Left lobe of liver (tissue), 2 donors: Measurements from ENCODE around the gene KIF1A. TPM values are rescaled to one million over a fixed set of nuclear protein-coding genes. Genes with fewer than 3 reads are reported as not detected.

Experiments
- ATAC-seq: fragments of 200-7000 bp; cut with Tn5 transposase; one replicate; pipeline ENCODE4 v1.9.1; 2020; ENCODE audit warnings: mild to moderate bottlenecking, moderate library complexity
- DNase-seq: peaks from one replicate; pipeline ENCODE4 v3.0.0-alpha.2; 2020; ENCODE audit warnings: low spot score
- total RNA-seq: library from RNA; stranded (reverse); gene quantifications from one replicate; pipeline ENCODE4 v1.2.1, GENCODE V29; 2021
- donor health status: DM: no; HTN: no; CAD: no; lungs with moderate emphysema.
- donor health status: DM: no; HTN: yes; CAD: no.

KIF1A gene
- 1.1 TPM for total RNA-seq

GRCh38 chr2:240819858-240820606 lies at the start of gene KIF1A:
Gene KIF1A, minus strand, starts transcription at chr2:240820219. Its CDS starts 22,467 bp downstream, at chr2:240797752.
- DNase-seq (no peak), ATAC-seq (peak; percentile 13)

DNA sequence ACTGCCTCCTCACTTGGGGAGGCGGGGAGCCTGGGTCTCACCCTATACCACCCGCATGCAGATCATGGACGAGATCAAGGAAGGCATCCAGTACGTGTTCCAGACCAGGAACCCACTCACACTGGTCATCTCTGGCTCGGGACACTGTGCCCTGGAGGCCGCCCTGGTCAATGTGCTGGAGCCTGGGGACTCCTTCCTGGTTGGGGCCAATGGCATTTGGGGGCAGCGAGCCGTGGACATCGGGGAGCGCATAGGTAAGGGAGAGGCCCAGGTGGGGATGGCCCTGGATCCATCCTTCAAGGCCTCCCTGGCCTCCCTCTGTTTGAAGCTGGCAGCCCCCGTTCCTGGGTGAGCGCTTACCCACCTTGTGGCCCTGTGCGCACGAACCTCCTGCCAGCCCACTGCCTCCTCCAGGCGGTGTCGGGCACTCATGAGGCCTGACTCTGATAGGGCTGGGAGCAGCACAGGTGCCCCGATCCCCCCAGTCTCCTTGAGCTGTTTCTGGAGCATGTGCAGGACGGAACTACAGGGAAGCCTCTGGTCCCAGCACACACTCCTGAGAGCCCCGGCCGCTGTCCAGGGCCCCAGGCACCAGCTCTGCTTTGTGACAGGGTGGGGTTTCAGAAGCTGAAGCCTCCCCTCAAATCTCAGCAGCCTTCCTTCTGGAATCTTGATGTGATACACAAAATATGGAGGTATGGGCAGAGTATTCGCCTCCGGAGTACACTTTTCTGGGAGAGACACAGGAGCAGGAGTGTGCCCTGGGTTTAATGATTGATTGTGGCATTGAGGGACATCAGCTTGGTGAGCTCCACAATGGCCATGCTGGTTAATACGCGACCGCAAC lies 49.3 kb upstream of the KIF1A start:
- ATAC-seq (no peak), DNase-seq (peak; percentile 48)

DNA sequence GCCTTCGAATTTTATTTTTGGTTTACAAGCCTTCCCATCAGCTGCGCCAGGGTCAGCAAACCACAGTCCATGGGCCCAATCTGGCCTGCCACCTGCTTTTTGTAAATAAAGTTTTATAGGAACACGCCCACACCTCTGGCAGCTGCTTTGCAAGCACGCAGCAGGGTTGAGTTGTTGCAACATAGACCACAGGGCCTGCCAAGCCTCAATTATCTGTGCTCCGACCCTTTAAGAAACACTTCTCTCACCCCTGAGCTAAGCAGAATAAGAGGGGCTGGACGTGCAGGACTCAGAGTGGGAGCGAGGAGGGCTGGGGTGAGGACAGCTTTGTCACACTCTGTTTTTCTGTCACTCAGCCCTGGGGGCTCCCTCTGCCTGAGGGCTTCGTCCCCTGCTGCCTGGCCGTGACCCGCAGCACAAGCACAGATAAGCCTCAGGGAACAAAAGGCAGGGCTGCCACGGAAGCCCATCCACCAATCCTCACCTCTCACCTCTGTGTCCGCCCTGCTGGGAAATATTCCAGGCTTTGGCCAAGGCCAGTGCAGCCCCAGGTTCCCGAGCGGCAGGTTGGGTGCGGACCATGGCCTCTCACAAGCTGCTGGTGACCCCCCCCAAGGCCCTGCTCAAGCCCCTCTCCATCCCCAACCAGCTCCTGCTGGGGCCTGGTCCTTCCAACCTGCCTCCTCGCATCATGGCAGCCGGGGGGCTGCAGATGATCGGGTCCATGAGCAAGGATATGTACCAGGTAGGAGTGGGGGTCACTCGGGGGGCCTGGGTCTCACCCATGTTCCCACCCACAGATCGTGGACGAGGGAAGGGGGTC lies 48.5 kb upstream of the KIF1A start, which contains the start of gene AGXT:
Gene AGXT (plus strand): TSS at position 539 of the 823 bp plus-strand sequence. CDS start 42 bp downstream, at position 581.
- DNase-seq (peak; percentile 95), ATAC-seq (peak; percentile 58)

DNA sequence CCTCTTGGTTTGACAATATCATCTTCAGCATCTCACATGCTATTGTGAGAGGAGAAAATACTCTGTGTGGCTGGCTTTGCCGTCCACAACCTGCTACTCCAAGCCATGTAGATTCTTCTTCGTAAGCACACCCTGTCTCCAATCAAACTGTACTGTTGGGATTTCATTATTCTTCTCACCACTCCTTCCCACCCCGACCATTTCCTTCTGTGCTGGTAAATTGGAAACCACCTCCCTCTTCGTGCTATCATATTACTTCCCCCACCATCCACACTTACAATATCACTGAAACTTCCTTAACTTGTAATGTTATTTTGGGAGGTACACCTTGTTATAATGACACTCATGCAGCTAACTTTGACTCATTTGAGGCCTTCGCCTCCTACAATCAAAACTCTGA lies 45.4 kb upstream of the KIF1A start:
- no peak for ATAC-seq
- no peak for DNase-seq

- ATAC-seq (peak; percentile 58), DNase-seq (peak; percentile 81)
Observed at GRCh38 chr2:240864475-240864874, 44.5 kb upstream of the KIF1A start.

GRCh38 chr2:240861547-240861946 lies 41.5 kb upstream of the KIF1A start:
- DNase-seq = no peak
- ATAC-seq = no peak

GRCh38 chr2:240858871-240859270 lies 38.9 kb upstream of the KIF1A start:
- ATAC-seq = no peak
- DNase-seq = no peak

GRCh38 chr2:240858321-240858720 lies 38.3 kb upstream of the KIF1A start:
- ATAC-seq = no peak
- no peak for DNase-seq

GRCh38 chr2:240857039-240858008 lies 37.3 kb upstream of the KIF1A start:
- DNase-seq (peak; percentile 98), ATAC-seq (peak; percentile 77)

- DNase-seq (peak; percentile 95), ATAC-seq (peak; percentile 59)
Observed at GRCh38 chr2:240856151-240856980, 36.3 kb upstream of the KIF1A start.

- DNase-seq = no peak
- ATAC-seq = no peak
Observed at GRCh38 chr2:240855670-240856069, 35.7 kb upstream of the KIF1A start.

- DNase-seq = no peak
- ATAC-seq = no peak
Observed at GRCh38 chr2:240852671-240853314, 32.8 kb upstream of the KIF1A start.

- DNase-seq (peak; percentile 92), ATAC-seq (peak; percentile 85)
Observed at GRCh38 chr2:240851078-240851991, 31.3 kb upstream of the KIF1A start.

DNA sequence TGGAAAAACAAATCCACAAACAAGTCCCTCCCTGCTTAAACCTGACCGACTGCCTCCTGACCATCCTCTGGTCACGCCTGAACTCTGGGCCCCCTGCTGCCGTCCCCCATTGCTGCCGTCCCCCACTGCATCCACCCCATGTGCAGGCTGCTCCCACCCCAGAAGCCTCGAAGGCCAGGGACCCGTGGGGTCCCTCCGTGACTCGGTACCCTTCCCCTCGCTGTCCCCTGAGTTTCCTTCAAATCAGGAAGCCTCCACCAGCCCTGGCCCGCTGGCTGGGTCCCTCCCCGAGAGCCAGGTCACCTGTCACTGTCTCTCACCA lies 30.7 kb upstream of the KIF1A start:
- ATAC-seq (no peak), DNase-seq (no peak)

GRCh38 chr2:240850026-240850425 lies 30.0 kb upstream of the KIF1A start:
- DNase-seq (no peak), ATAC-seq (no peak)

GRCh38 chr2:240848900-240849680 lies 29.1 kb upstream of the KIF1A start:
- DNase-seq (no peak), ATAC-seq (no peak)

- no peak for DNase-seq
- ATAC-seq = no peak
Observed at GRCh38 chr2:240847817-240848216, 27.8 kb upstream of the KIF1A start.
